ENCODE results near the gene TXNDC16.

GRCh38 chr14:52481864-52482263 lies 70.4 kb downstream of the TXNDC16 start:
- TF ChIP-seq CTCF (IDR thresholded peaks at IDR 0.05), result no peak
- TF ChIP-seq EP300 (IDR thresholded peaks at IDR 0.05), result no peak
